GM12878 (cell line): Measurements from ENCODE around the gene HYI. TPM values are rescaled to one million over a fixed set of nuclear protein-coding genes. Genes with fewer than 3 reads are reported as not detected.

Experiments used
- ATAC-seq: fragments of 200-7000 bp; cut with Tn5 transposase; 3 replicates; pipeline ENCODE4 v1.9.1; 2020; ENCODE audit warnings: mild to moderate bottlenecking, moderate library complexity
- BruUV-seq: library from RNA; stranded (reverse); fragments of 400-500 nt; replicated peaks from 2 replicates; lab custom pipeline; 2021; lab: Mats Ljungman, UMichigan
- CTCF ChIA-PET: fragments of 300-600 bp; sonication (Branson Sonifier 250); formaldehyde crosslinking; extraction: SDS; loops from one replicate; lab custom pipeline; 2021; ENCODE audit warnings: inconsistent platforms; lab: Yijun Ruan, JAX
- POLR2A ChIA-PET: fragments of 350-600 bp; formaldehyde crosslinking; extraction: SDS; loops from one replicate; lab custom pipeline; 2021; ENCODE audit warnings: inconsistent platforms; lab: Charles Lee
- RAD21 ChIA-PET: fragments of 300-600 bp; sonication (Branson Sonifier 250); formaldehyde crosslinking; loops from one replicate; lab custom pipeline; 2023; ENCODE audit warnings: antibody characterized with exemption; ENCODE audit not compliant: unreplicated experiment; lab: Charles Lee
- SMC1A ChIA-PET: fragments of 300-600 bp; sonication (Branson Sonifier 250); formaldehyde crosslinking; loops from one replicate; lab custom pipeline; 2023; ENCODE audit not compliant: unreplicated experiment, uncharacterized antibody; lab: Charles Lee
- DNase-seq: peaks from one replicate; pipeline ENCODE4 v3.0.0-alpha.2; 2011; ENCODE audit warnings: low read depth, low spot score
- FAIRE-seq: peaks from 3 replicates; lab custom pipeline; 2011; peaks lifted over from hg19 to GRCh38; lab: Jason Lieb, UNC
- H2AFZ ChIP-seq: 2 replicates; pipeline ENCODE4 v1.6.0; 2011; ENCODE audit warnings: low read depth, low read length, control low read depth; ENCODE audit not compliant: control insufficient read depth
- H3K27ac ChIP-seq: 2 replicates; pipeline ENCODE4 v1.5.1; 2011; ENCODE audit warnings: control low read depth; ENCODE audit not compliant: control insufficient read depth, insufficient read depth
- H3K27me3 ChIP-seq, 2 experiments: replicated peaks in 1 of 2; 2 replicates each; pipeline versions ENCODE4 v1.6.0 to v1.6.1; 2011; ENCODE audit warnings: low read length in 1 of 2; ENCODE audit not compliant: control insufficient read depth in 2 of 2, insufficient read depth in 2 of 2
- H3K36me3 ChIP-seq, 2 experiments: 2 replicates each; pipeline ENCODE4 v1.5.1; 2011; ENCODE audit warnings: low read length in 1 of 2; ENCODE audit not compliant: control insufficient read depth in 2 of 2, insufficient read depth in 2 of 2
- H3K4me1 ChIP-seq: 2 replicates; pipeline ENCODE4 v1.6.1; 2011; ENCODE audit warnings: mild to moderate bottlenecking, low read length, moderate library complexity, mixed read lengths; ENCODE audit not compliant: control insufficient read depth, insufficient read depth
- H3K4me2 ChIP-seq: 2 replicates; pipeline ENCODE4 v1.6.0; 2011; ENCODE audit warnings: control low read depth; ENCODE audit not compliant: control insufficient read depth, insufficient read depth
- H3K4me3 ChIP-seq: fragments of 200-600 bp; sonication (generic); 2 replicates; pipeline ENCODE4 v1.5.1; 2016
- H3K79me2 ChIP-seq: 2 replicates; pipeline ENCODE4 v1.6.0; 2011; ENCODE audit warnings: low read length; ENCODE audit not compliant: control insufficient read depth, insufficient read depth
- H3K9ac ChIP-seq: 2 replicates; pipeline ENCODE4 v1.8.0; 2011; ENCODE audit warnings: low read length, control low read depth, mixed read lengths; ENCODE audit not compliant: control insufficient read depth, insufficient read depth
- H3K9me3 ChIP-seq: replicated peaks from 3 replicates; pipeline ENCODE4 v1.5.1; 2011; ENCODE audit warnings: mild to moderate bottlenecking, low read length; ENCODE audit not compliant: control insufficient read depth, insufficient read depth
- H4K20me1 ChIP-seq: 2 replicates; pipeline ENCODE4 v1.6.0; 2011; ENCODE audit not compliant: control insufficient read depth, insufficient read depth
- CREM ChIP-seq: IDR thresholded peaks from 2 replicates; pipeline ENCODE4 v1.6.1; 2014; ENCODE audit warnings: antibody characterized with exemption, low read depth
- FOXM1 ChIP-seq: IDR thresholded peaks from 2 replicates; pipeline ENCODE4 v1.6.1; 2012; ENCODE audit warnings: low read depth, mild to moderate bottlenecking, inconsistent platforms, low read length, moderate library complexity
- IKZF2 ChIP-seq, 2 experiments: fragments of 450-650 bp; IDR thresholded peaks; 2 replicates each; pipeline ENCODE4 v1.6.1; 2017; ENCODE audit warnings: mild to moderate bottlenecking in 2 of 2, moderate library complexity in 2 of 2
- JUNB ChIP-seq: IDR thresholded peaks from 2 replicates; pipeline ENCODE4 v1.6.1; 2016; ENCODE audit warnings: antibody characterized with exemption, mild to moderate bottlenecking
- KAT2A ChIP-seq: conservative IDR thresholded peaks from 2 replicates; pipeline ENCODE4 v1.6.1; 2011; ENCODE audit warnings: low read depth, low read length; ENCODE audit not compliant: control insufficient read depth
- KLF5 ChIP-seq: fragments of 450-650 bp; IDR thresholded peaks from 2 replicates; pipeline ENCODE4 v1.6.1; 2014; ENCODE audit warnings: mild to moderate bottlenecking; ENCODE audit not compliant: partially characterized antibody
- NFIC ChIP-seq: IDR thresholded peaks from 2 replicates; pipeline ENCODE4 v1.6.1; 2012; ENCODE audit warnings: low read depth, mild to moderate bottlenecking, inconsistent platforms, low read length, moderate library complexity
- NFYB ChIP-seq: IDR thresholded peaks from 2 replicates; pipeline ENCODE4 v1.6.1; 2011; ENCODE audit warnings: low read depth, mild to moderate bottlenecking, low read length, improper control_type of control experiment, moderate library complexity; ENCODE audit not compliant: insufficient read depth
- NR2C1 ChIP-seq: fragments of 450-650 bp; IDR thresholded peaks from 2 replicates; pipeline ENCODE4 v1.6.1; 2017; ENCODE audit warnings: antibody characterized with exemption, mild to moderate bottlenecking, moderate library complexity
- NRF1 ChIP-seq: conservative IDR thresholded peaks from 2 replicates; pipeline ENCODE4 v1.6.1; 2011; ENCODE audit warnings: mild to moderate bottlenecking, low read depth, low read length, improper control_type of control experiment
- PAX8 ChIP-seq: fragments of 450-650 bp; IDR thresholded peaks from 2 replicates; pipeline ENCODE4 v1.6.1; 2017; ENCODE audit warnings: mild to moderate bottlenecking, moderate library complexity
- RAD51 ChIP-seq: fragments of 450-650 bp; IDR thresholded peaks from 2 replicates; pipeline ENCODE4 v1.6.1; 2016; ENCODE audit warnings: moderate library complexity, mild to moderate bottlenecking, inconsistent platforms
- ZNF274 ChIP-seq: IDR thresholded peaks from one replicate; pipeline ENCODE4 v1.8.0; 2011; ENCODE audit not compliant: insufficient read length, insufficient read depth
- WGBS: methylation state at CpG from one replicate; pipeline ENCODE4 v1.1.6; 2016; ENCODE audit warnings: low lambda C conversion rate; ENCODE audit not compliant: insufficient replicate concordance, insufficient coverage; ENCODE audit errors: missing lambda C conversion rate; 5-methylcytosine and 5-hydroxymethylcytosine counted together
- in situ Hi-C: fragments of 300-500 bp; cut with MboI; formaldehyde crosslinking; loops from 9 replicates; pipeline ENCODE4 v1.14.3; 2018; ENCODE audit warnings: mixed read lengths
- intact Hi-C: fragments of 100-400 bp; cut with micrococcal nuclease; formaldehyde crosslinking; loops from one replicate; pipeline ENCODE4 v1.14.2; 2022; ENCODE audit not compliant: unreplicated experiment
- polyA plus RNA-seq, 11 experiments: library from polyadenylated mRNA; depleted of rRNA in 4 of 11; unstranded in 6 of 11; stranded (reverse) in 5 of 11; fragments of >200 nt; fragmentation: Nextera tagmentation in 4 of 11; fragmentation: Illumina TruSeq in 1 of 11; extraction: Ambion mirVana in 4 of 11; extraction: Trizol in 1 of 11; gene quantifications; 1 replicate in 1 of 11; 2 replicates in 10 of 11; pipeline versions ENCODE4 v1.2.1 to v1.2.3, GENCODE V29; 2011 to 2016; ENCODE audit warnings: inconsistent platforms in 2 of 11, missing spikeins in 2 of 11, low read depth in 1 of 11
- total RNA-seq, 4 experiments: library from RNA; depleted of rRNA in 3 of 4; stranded (reverse); fragments of >200 nt in 3 of 4; fragmentation: Illumina TruSeq in 1 of 4; extraction: Trizol in 1 of 4; gene quantifications; 2 replicates each; pipeline versions ENCODE4 v1.2.1 to v1.2.3, GENCODE V29; 2013 to 2021
- TF ChIP-seq, protein P1 (sequence below): fragments of 450-650 bp; formaldehyde crosslinking; IDR thresholded peaks from 2 replicates; pipeline ENCODE4 v1.4.0; 2022; ENCODE audit warnings: mild to moderate bottlenecking, moderate library complexity
- TF ChIP-seq, protein P2 (sequence below): fragments of 450-650 bp; IDR thresholded peaks from 2 replicates; pipeline ENCODE4 v1.6.1; 2017; ENCODE audit warnings: borderline replicate concordance
- TF ChIP-seq, protein P3 (sequence below): fragments of 450-650 bp; conservative IDR thresholded peaks from 2 replicates; pipeline ENCODE4 v1.6.1; 2017; ENCODE audit warnings: mild to moderate bottlenecking, moderate library complexity

HYI gene
- total and polyA plus RNA-seq, 10 of the 15 experiments (the other 5 are each of a cell fraction or from before 2014, with no cell fraction given) = 0.27 to 5.5 (median 2.0) TPM

DNA sequence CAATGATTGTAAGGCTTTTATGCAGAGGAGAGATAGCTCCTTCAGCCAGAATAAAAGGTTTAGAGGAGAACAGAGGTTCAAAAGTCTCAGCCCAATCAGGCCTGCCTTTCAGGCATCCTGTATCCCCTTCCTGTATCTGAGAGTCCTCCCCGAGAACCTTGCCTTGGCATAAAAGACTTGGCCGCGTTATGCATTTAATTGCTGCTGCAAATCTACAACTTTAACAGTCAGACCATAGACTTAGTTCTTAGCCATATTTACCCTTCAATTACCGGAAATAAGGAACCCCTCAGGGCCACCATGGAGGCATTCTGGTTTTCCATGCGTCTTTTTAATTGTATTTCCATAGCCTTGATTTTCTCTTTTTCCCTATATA, 18.3 kb upstream of the HYI start (continued):
- TF ChIP-seq, protein P1, sequence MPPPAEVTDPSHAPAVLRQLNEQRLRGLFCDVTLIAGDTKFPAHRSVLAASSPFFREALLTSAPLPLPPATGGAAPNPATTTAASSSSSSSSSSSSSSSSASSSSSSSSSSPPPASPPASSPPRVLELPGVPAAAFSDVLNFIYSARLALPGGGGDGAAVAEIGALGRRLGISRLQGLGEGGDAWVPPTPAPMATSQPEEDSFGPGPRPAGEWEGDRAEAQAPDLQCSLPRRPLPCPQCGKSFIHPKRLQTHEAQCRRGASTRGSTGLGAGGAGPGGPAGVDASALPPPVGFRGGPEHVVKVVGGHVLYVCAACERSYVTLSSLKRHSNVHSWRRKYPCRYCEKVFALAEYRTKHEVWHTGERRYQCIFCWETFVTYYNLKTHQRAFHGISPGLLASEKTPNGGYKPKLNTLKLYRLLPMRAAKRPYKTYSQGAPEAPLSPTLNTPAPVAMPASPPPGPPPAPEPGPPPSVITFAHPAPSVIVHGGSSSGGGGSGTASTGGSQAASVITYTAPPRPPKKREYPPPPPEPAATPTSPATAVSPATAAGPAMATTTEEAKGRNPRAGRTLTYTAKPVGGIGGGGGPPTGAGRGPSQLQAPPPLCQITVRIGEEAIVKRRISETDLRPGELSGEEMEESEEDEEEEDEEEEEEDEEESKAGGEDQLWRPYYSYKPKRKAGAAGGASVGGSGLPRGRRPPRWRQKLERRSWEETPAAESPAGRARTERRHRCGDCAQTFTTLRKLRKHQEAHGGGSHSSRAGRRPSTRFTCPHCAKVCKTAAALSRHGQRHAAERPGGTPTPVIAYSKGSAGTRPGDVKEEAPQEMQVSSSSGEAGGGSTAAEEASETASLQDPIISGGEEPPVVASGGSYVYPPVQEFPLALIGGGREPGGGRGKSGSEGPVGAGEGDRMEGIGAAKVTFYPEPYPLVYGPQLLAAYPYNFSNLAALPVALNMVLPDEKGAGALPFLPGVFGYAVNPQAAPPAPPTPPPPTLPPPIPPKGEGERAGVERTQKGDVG (CRISPR knock-in tag) = no peak
- TF ChIP-seq, all 136 proteins: peak for 0

DNA sequence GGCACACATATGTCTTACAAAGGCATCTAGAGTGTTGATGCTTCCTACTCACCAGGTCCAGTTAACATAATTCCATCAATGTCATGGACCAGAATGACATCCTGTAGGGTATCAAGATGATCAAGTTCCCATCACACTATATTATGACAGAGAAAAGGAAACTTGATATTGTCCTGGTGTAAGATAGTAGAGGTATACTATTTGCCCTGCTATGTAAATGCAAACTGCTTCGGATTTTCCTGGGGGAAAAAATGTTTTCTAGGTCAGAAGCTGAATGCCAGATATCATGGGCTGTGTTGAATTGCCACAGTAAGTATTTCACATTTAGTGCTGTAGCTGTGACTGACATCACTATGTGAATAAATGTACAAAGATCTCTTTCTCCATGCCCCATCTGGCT, 16.2 kb upstream of the HYI start:
- RAD21 ChIA-PET = no interaction called here
- TF ChIP-seq NR2C1 = no peak
- TF ChIP-seq IKZF2 (IDR thresholded peaks at IDR 0.05) = no peak
- no peak for TF ChIP-seq ZNF274
- TF ChIP-seq KAT2A = no peak
- no peak for TF ChIP-seq FOXM1
- no peak for TF ChIP-seq PAX8
- no peak for TF ChIP-seq NFYB
- TF ChIP-seq, protein P2, sequence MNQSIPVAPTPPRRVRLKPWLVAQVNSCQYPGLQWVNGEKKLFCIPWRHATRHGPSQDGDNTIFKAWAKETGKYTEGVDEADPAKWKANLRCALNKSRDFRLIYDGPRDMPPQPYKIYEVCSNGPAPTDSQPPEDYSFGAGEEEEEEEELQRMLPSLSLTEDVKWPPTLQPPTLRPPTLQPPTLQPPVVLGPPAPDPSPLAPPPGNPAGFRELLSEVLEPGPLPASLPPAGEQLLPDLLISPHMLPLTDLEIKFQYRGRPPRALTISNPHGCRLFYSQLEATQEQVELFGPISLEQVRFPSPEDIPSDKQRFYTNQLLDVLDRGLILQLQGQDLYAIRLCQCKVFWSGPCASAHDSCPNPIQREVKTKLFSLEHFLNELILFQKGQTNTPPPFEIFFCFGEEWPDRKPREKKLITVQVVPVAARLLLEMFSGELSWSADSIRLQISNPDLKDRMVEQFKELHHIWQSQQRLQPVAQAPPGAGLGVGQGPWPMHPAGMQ = no peak
- no peak for TF ChIP-seq JUNB
- no peak for TF ChIP-seq CREM
- TF ChIP-seq NFIC = no peak
- TF ChIP-seq NRF1 = no peak
- TF ChIP-seq KLF5 = no peak
- TF ChIP-seq, protein P3, sequence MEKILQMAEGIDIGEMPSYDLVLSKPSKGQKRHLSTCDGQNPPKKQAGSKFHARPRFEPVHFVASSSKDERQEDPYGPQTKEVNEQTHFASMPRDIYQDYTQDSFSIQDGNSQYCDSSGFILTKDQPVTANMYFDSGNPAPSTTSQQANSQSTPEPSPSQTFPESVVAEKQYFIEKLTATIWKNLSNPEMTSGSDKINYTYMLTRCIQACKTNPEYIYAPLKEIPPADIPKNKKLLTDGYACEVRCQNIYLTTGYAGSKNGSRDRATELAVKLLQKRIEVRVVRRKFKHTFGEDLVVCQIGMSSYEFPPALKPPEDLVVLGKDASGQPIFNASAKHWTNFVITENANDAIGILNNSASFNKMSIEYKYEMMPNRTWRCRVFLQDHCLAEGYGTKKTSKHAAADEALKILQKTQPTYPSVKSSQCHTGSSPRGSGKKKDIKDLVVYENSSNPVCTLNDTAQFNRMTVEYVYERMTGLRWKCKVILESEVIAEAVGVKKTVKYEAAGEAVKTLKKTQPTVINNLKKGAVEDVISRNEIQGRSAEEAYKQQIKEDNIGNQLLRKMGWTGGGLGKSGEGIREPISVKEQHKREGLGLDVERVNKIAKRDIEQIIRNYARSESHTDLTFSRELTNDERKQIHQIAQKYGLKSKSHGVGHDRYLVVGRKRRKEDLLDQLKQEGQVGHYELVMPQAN = no peak
- no peak for TF ChIP-seq RAD51
- H3K27me3 ChIP-seq = no peaks in the 10 kb centered on the region
- no peak overlapping the region for H3K4me2 ChIP-seq
- BruUV-seq = no TSS peak
- H4K20me1 ChIP-seq = no peaks in the 10 kb centered on the region
- H3K9me3 ChIP-seq = no peaks in the 10 kb centered on the region
- intact Hi-C loops (no loop called here), in situ Hi-C loops (no loop called here)
- no peak for FAIRE-seq
- POLR2A ChIA-PET = no interaction called here
- 0% methylated on average over 1 of the region's 1 CpG for WGBS
- no peak overlapping the region for H3K27ac ChIP-seq
- H2AFZ ChIP-seq = no peak overlapping the region
- no peaks in the 10 kb centered on the region for H3K79me2 ChIP-seq
- SMC1A ChIA-PET = no interaction called here
- H3K9ac ChIP-seq = no peak overlapping the region
- no peaks in the 10 kb centered on the region; the same call in 1 of the 2 replicates for H3K4me1 ChIP-seq
- no peaks in the 10 kb centered on the region for H3K36me3 ChIP-seq
- CTCF ChIA-PET = no interaction called here
- ATAC-seq = no peak
- no peak overlapping the region for H3K4me3 ChIP-seq
- DNase-seq = no peak
